SK-N-SH (cell line): ENCODE measurements around the gene SESTD1.

ENCODE experiments used
- CTCF ChIP-seq: fragments of 200-600 bp; sonication (generic); IDR thresholded peaks from 2 replicates; pipeline ENCODE4 v1.6.1; 2017; ENCODE audit warnings: antibody characterized with exemption, mild to moderate bottlenecking, moderate library complexity
- GABPA ChIP-seq: IDR thresholded peaks from 2 replicates; pipeline ENCODE4 v1.4.0; 2012; ENCODE audit warnings: low read depth, mild to moderate bottlenecking

- no peak for TF ChIP-seq CTCF
- no peak for TF ChIP-seq GABPA
Measured at GRCh38 chr2:179193759-179194394, 70.8 kb downstream of the SESTD1 start.
